Measurements from ENCODE around the gene AKR1B15.
A peak's percentile ranks its signal among the peaks of the same experiment; 100 is the strongest.

AKR1B15 gene

GRCh38 chr7:134545918-134546317 is 3.0 kb upstream of the AKR1B15 start:
- H3K36me3 ChIP-seq (replicated peaks in 1 of 2; ENCODE audit: control insufficient read depth in 2 of 2, insufficient read depth in 2 of 2, low read length in 2 of 2), result no peaks in the 10 kb centered on the region
- no peaks in the 10 kb centered on the region for H3K9me3 ChIP-seq (replicated peaks in 1 of 2; ENCODE audit: control insufficient read depth in 2 of 2, insufficient read depth in 1 of 2, low read depth in 1 of 2, low read length in 2 of 2)
- no peak overlapping the region for H3K4me2 ChIP-seq (ENCODE audit: insufficient read depth, low read length, poor library complexity, severe bottlenecking)
- no peaks in the 10 kb centered on the region for H3K79me1 ChIP-seq (ENCODE audit: low read depth, low read length)
- no CpG with 5 or more reads among the region's 3 CpGs for WGBS, 2 donors (ENCODE audit: extremely low coverage in 2 of 2, insufficient read length in 2 of 2, insufficient replicate concordance in 1 of 2)
- H3K4me1 ChIP-seq (ENCODE audit: control insufficient read depth in 2 of 2, insufficient read depth in 1 of 2, low read depth in 1 of 2, low read length in 2 of 2), result peaks cover 4 to 8% of the 10 kb centered on the region in 2 donors
- H2BK5ac ChIP-seq (ENCODE audit: low read length), result no peak overlapping the region
- H3K4ac ChIP-seq (ENCODE audit: low read length), result no peak overlapping the region
- no peak overlapping the region for H3K9ac ChIP-seq (ENCODE audit: low read depth, low read length, poor library complexity)
- peaks cover 0 to 35% (median 0%) of the 10 kb centered on the region in 3 experiments for H3K27me3 ChIP-seq (ENCODE audit: control insufficient read depth in 3 of 3, insufficient read depth in 3 of 3, low read depth in 1 of 3, low read length in 3 of 3)
- H2AFZ ChIP-seq (ENCODE audit: low read length), result no peak overlapping the region
- no peak overlapping the region for H3K23ac ChIP-seq (ENCODE audit: low read depth, low read length, poor library complexity)
- H3K4me3 ChIP-seq (ENCODE audit: low read length in 2 of 2), result no peak overlapping the region
- no peak overlapping the region for H2AK5ac ChIP-seq (ENCODE audit: low read depth, low read length)
- H3K14ac ChIP-seq (ENCODE audit: low read length), result no peak overlapping the region
- no peak for DNase-seq (ENCODE audit: low spot score)
- no peak overlapping the region for H3K27ac ChIP-seq (replicated peaks; ENCODE audit: low read length)
- H2BK15ac ChIP-seq (ENCODE audit: low read length), result no peak overlapping the region
- no peak overlapping the region for H3K18ac ChIP-seq (ENCODE audit: low read length)
- H2BK12ac ChIP-seq (ENCODE audit: low read length), result no peak overlapping the region
- no peak overlapping the region for H2BK120ac ChIP-seq (ENCODE audit: low read depth, low read length)
- H4K8ac ChIP-seq (ENCODE audit: low read depth, low read length), result no peak overlapping the region
- no peak overlapping the region for H4K91ac ChIP-seq (ENCODE audit: low read depth, low read length, poor library complexity)

- H3K23ac ChIP-seq (ENCODE audit: low read depth, low read length, poor library complexity), result no peak overlapping the region
- H3K4me1 ChIP-seq (ENCODE audit: control insufficient read depth in 2 of 2, insufficient read depth in 1 of 2, low read depth in 1 of 2, low read length in 2 of 2), result peaks cover 4 to 7% of the 10 kb centered on the region in 2 donors
- peak overlapping the region; percentile 81 for H2AFZ ChIP-seq (ENCODE audit: low read length)
- no peak overlapping the region for H3K4me3 ChIP-seq (ENCODE audit: low read length in 2 of 2)
- no peak overlapping the region for H2BK12ac ChIP-seq (ENCODE audit: low read length)
- H3K27me3 ChIP-seq (ENCODE audit: control insufficient read depth in 3 of 3, insufficient read depth in 3 of 3, low read depth in 1 of 3, low read length in 3 of 3), result peaks cover 0 to 31% (median 0%) of the 10 kb centered on the region in 3 experiments
- H2AK5ac ChIP-seq (ENCODE audit: low read depth, low read length), result no peak overlapping the region
- H3K18ac ChIP-seq (ENCODE audit: low read length), result no peak overlapping the region
- no CpG with 5 or more reads among the region's 1 CpG for WGBS, 2 donors (ENCODE audit: extremely low coverage in 2 of 2, insufficient read length in 2 of 2, insufficient replicate concordance in 1 of 2)
- H3K79me1 ChIP-seq (ENCODE audit: low read depth, low read length), result no peaks in the 10 kb centered on the region
- H3K9ac ChIP-seq (ENCODE audit: low read depth, low read length, poor library complexity), result no peak overlapping the region
- peak; percentile 14 for DNase-seq (ENCODE audit: low spot score)
- H2BK15ac ChIP-seq (ENCODE audit: low read length), result no peak overlapping the region
- H4K91ac ChIP-seq (ENCODE audit: low read depth, low read length, poor library complexity), result no peak overlapping the region
- peak overlapping the region; percentile 68 for H3K27ac ChIP-seq (replicated peaks; ENCODE audit: low read length)
- no peak overlapping the region for H3K14ac ChIP-seq (ENCODE audit: low read length)
- no peaks in the 10 kb centered on the region for H3K9me3 ChIP-seq (replicated peaks in 1 of 2; ENCODE audit: control insufficient read depth in 2 of 2, insufficient read depth in 1 of 2, low read depth in 1 of 2, low read length in 2 of 2)
- H3K36me3 ChIP-seq (replicated peaks in 1 of 2; ENCODE audit: control insufficient read depth in 2 of 2, insufficient read depth in 2 of 2, low read length in 2 of 2), result no peaks in the 10 kb centered on the region
- H2BK5ac ChIP-seq (ENCODE audit: low read length), result no peak overlapping the region
- no peak overlapping the region for H3K4ac ChIP-seq (ENCODE audit: low read length)
- no peak overlapping the region for H2BK120ac ChIP-seq (ENCODE audit: low read depth, low read length)
- H4K8ac ChIP-seq (ENCODE audit: low read depth, low read length), result no peak overlapping the region
- H3K4me2 ChIP-seq (ENCODE audit: insufficient read depth, low read length, poor library complexity, severe bottlenecking), result peak overlapping the region; percentile 35
Measured at GRCh38 chr7:134546955-134547354, 2.0 kb upstream of the AKR1B15 start.

DNA sequence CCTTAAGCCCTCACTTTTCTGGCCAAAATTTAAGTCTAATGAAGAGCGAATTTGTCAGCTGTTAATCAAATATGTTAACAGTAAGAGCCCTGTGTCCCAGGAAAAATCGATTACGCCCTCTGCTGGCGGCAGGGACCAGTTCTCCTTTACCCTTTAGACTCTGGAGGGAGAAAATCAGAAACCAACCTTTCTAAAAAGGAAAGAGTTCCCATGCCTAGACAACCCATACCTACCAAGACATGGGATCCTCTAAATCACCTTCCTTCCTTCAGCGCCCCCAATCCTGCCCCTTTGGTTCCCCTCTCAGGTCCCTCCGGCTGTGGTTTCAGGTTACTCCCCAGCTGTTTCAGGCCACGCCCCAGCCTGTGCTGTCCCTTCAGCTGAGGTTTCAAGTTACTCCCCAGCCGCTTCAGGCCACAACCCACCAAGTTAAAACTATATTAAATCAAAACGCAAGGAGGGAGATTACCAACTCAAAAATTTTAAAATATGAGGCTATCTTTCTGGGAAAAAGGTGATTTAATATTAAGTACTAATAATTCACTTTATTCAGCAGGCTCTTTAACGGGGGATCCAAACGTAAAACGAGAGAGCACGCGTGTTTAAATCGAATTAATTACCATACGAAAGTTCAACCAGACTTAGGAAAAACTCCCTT is 1.4 kb upstream of the AKR1B15 start:
- H3K4me1 ChIP-seq (ENCODE audit: control insufficient read depth in 2 of 2, insufficient read depth in 1 of 2, low read depth in 1 of 2, low read length in 2 of 2), result peaks cover 4 to 7% of the 10 kb centered on the region in 2 donors
- no peak overlapping the region for H3K4ac ChIP-seq (ENCODE audit: low read length)
- peak; percentile 72 for DNase-seq (ENCODE audit: low spot score)
- no peaks in the 10 kb centered on the region for H3K36me3 ChIP-seq (replicated peaks in 1 of 2; ENCODE audit: control insufficient read depth in 2 of 2, insufficient read depth in 2 of 2, low read length in 2 of 2)
- no peak overlapping the region for H3K23ac ChIP-seq (ENCODE audit: low read depth, low read length, poor library complexity)
- peaks cover 0 to 34% (median 0%) of the 10 kb centered on the region in 3 experiments for H3K27me3 ChIP-seq (ENCODE audit: control insufficient read depth in 3 of 3, insufficient read depth in 3 of 3, low read depth in 1 of 3, low read length in 3 of 3)
- H3K9ac ChIP-seq (ENCODE audit: low read depth, low read length, poor library complexity), result no peak overlapping the region
- H4K8ac ChIP-seq (ENCODE audit: low read depth, low read length), result no peak overlapping the region
- no peak overlapping the region for H2AK5ac ChIP-seq (ENCODE audit: low read depth, low read length)
- no peak overlapping the region for H2BK120ac ChIP-seq (ENCODE audit: low read depth, low read length)
- H2BK5ac ChIP-seq (ENCODE audit: low read length), result no peak overlapping the region
- no peaks in the 10 kb centered on the region for H3K9me3 ChIP-seq (replicated peaks in 1 of 2; ENCODE audit: control insufficient read depth in 2 of 2, insufficient read depth in 1 of 2, low read depth in 1 of 2, low read length in 2 of 2)
- peak overlapping the region; percentile 58 for H3K27ac ChIP-seq (replicated peaks; ENCODE audit: low read length)
- H2AFZ ChIP-seq (ENCODE audit: low read length), result peak overlapping the region; percentile 81
- no peak overlapping the region for H4K91ac ChIP-seq (ENCODE audit: low read depth, low read length, poor library complexity)
- H2BK12ac ChIP-seq (ENCODE audit: low read length), result no peak overlapping the region
- no peak overlapping the region for H3K14ac ChIP-seq (ENCODE audit: low read length)
- H2BK15ac ChIP-seq (ENCODE audit: low read length), result no peak overlapping the region
- H3K4me3 ChIP-seq (ENCODE audit: low read length in 2 of 2), result peak overlapping the region; percentile 22 to 32
- no peaks in the 10 kb centered on the region for H3K79me1 ChIP-seq (ENCODE audit: low read depth, low read length)
- no CpG with 5 or more reads among the region's 16 CpGs for WGBS, 2 donors (ENCODE audit: extremely low coverage in 2 of 2, insufficient read length in 2 of 2, insufficient replicate concordance in 1 of 2)
- peak overlapping the region; percentile 63 for H3K4me2 ChIP-seq (ENCODE audit: insufficient read depth, low read length, poor library complexity, severe bottlenecking)
- H3K18ac ChIP-seq (ENCODE audit: low read length), result no peak overlapping the region

DNA sequence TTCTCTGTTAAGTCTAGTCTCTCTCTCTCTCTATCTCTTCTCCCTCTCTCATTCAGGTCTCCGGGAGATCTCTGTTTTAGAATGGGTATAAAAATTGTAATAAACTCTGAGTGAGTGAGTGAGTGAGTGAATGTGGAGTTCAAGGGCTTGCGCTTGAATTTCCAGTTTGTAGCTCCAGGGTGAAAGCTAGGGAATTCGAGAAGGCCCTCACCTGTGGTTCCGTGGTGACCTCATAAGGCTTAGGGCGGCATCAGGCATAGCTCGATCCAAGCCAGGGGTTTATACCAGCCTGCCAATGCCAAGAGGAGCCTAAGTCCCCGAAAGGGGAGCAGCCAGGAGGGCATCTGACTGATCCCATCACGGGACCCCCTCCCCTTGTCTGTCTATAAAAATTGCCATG is 456 bp downstream of the AKR1B15 start:
- no peaks in the 10 kb centered on the region for H3K36me3 ChIP-seq (replicated peaks in 1 of 2; ENCODE audit: control insufficient read depth in 2 of 2, insufficient read depth in 2 of 2, low read length in 2 of 2)
- peaks cover 4 to 7% of the 10 kb centered on the region in 2 donors for H3K4me1 ChIP-seq (ENCODE audit: control insufficient read depth in 2 of 2, insufficient read depth in 1 of 2, low read depth in 1 of 2, low read length in 2 of 2)
- H2AK5ac ChIP-seq (ENCODE audit: low read depth, low read length), result no peak overlapping the region
- H4K8ac ChIP-seq (ENCODE audit: low read depth, low read length), result no peak overlapping the region
- H3K18ac ChIP-seq (ENCODE audit: low read length), result no peak overlapping the region
- H2BK12ac ChIP-seq (ENCODE audit: low read length), result no peak overlapping the region
- no peak for DNase-seq (ENCODE audit: low spot score)
- no peak overlapping the region for H2AFZ ChIP-seq (ENCODE audit: low read length)
- H3K4me3 ChIP-seq (ENCODE audit: low read length in 2 of 2), result no peak overlapping the region
- H3K27me3 ChIP-seq (ENCODE audit: control insufficient read depth in 3 of 3, insufficient read depth in 3 of 3, low read depth in 1 of 3, low read length in 3 of 3), result peaks cover 0 to 34% (median 0%) of the 10 kb centered on the region in 3 experiments
- no peak overlapping the region for H4K91ac ChIP-seq (ENCODE audit: low read depth, low read length, poor library complexity)
- no peak overlapping the region for H2BK120ac ChIP-seq (ENCODE audit: low read depth, low read length)
- peak overlapping the region; percentile 63 for H2BK15ac ChIP-seq (ENCODE audit: low read length)
- H2BK5ac ChIP-seq (ENCODE audit: low read length), result no peak overlapping the region
- H3K14ac ChIP-seq (ENCODE audit: low read length), result no peak overlapping the region
- H3K4ac ChIP-seq (ENCODE audit: low read length), result no peak overlapping the region
- no peak overlapping the region for H3K27ac ChIP-seq (replicated peaks; ENCODE audit: low read length)
- H3K4me2 ChIP-seq (ENCODE audit: insufficient read depth, low read length, poor library complexity, severe bottlenecking), result no peak overlapping the region
- no peaks in the 10 kb centered on the region for H3K79me1 ChIP-seq (ENCODE audit: low read depth, low read length)
- no CpG with 5 or more reads among the region's 8 CpGs for WGBS, 2 donors (ENCODE audit: extremely low coverage in 2 of 2, insufficient read length in 2 of 2, insufficient replicate concordance in 1 of 2)
- no peak overlapping the region for H3K23ac ChIP-seq (ENCODE audit: low read depth, low read length, poor library complexity)
- H3K9me3 ChIP-seq (replicated peaks in 1 of 2; ENCODE audit: control insufficient read depth in 2 of 2, insufficient read depth in 1 of 2, low read depth in 1 of 2, low read length in 2 of 2), result no peaks in the 10 kb centered on the region
- no peak overlapping the region for H3K9ac ChIP-seq (ENCODE audit: low read depth, low read length, poor library complexity)

Data from neuronal stem cell (in vitro differentiated cells).